HFF-Myc (cell line): ENCODE data around the gene STRADA.
A peak's percentile ranks its signal among the peaks of the same experiment; 100 is the strongest.

Experiments
- DNase-seq: peaks from one replicate; pipeline ENCODE4 v3.0.0-alpha.2; 2011; ENCODE audit warnings: low read depth; ENCODE audit errors: extremely low read depth
- H3K4me3 ChIP-seq: replicated peaks from 2 replicates; pipeline ENCODE4 v1.5.1; 2011; ENCODE audit warnings: low read depth, mild to moderate bottlenecking, control low read depth, low read length
- CTCF ChIP-seq: IDR thresholded peaks from 2 replicates; pipeline ENCODE4 v1.5.1; 2012; ENCODE audit warnings: mild to moderate bottlenecking, low read depth, low read length, control low read depth; ENCODE audit errors: missing control alignments

Gene STRADA

GRCh38 chr17:63772801-63773271 lies 31.2 kb upstream of the STRADA start:
- TF ChIP-seq CTCF: no peak
- no peak for DNase-seq
- H3K4me3 ChIP-seq: peak overlapping the region; percentile 97

- H3K4me3 ChIP-seq: no peak overlapping the region
- no peak for TF ChIP-seq CTCF
- no peak for DNase-seq
Observed at GRCh38 chr17:63768433-63768832, 26.8 kb upstream of the STRADA start.

GRCh38 chr17:63766754-63767153 lies 25.2 kb upstream of the STRADA start:
- DNase-seq: no peak
- TF ChIP-seq CTCF: no peak
- H3K4me3 ChIP-seq: no peak overlapping the region

GRCh38 chr17:63764716-63765115 lies 23.1 kb upstream of the STRADA start:
- H3K4me3 ChIP-seq: no peak overlapping the region
- TF ChIP-seq CTCF: no peak
- DNase-seq: no peak

- TF ChIP-seq CTCF: no peak
- DNase-seq: no peak
- no peak overlapping the region for H3K4me3 ChIP-seq
Observed at GRCh38 chr17:63762161-63763078, 20.8 kb upstream of the STRADA start.

GRCh38 chr17:63760771-63761539 lies 19.4 kb upstream of the STRADA start:
- no peak for TF ChIP-seq CTCF
- no peak for DNase-seq

More at GRCh38 chr17:63760771-63761539, 19.4 kb upstream of the STRADA start:
- no peak overlapping the region for H3K4me3 ChIP-seq
